Activated effector memory CD4-positive, alpha-beta T cell treated with anti-CD3 and anti-CD28 coated beads, Interleukin-2, amount 50 U/mL, for 16 hours (primary cell): ENCODE data around the gene MYH11.

Source experiments
- DNase-seq: peaks from one replicate; pipeline ENCODE4 v3.0.0-alpha.2; 2020

Gene MYH11

GRCh38 chr16:15856901-15857698 is at the start of gene MYH11:
Gene MYH11, minus strand, starts transcription at chr16:15857028. Its CDS starts 18,776 bp downstream, at chr16:15838252.
- DNase-seq = no peak

- peak; percentile 25 for DNase-seq
Measured at GRCh38 chr16:15906439-15906838, 49.6 kb upstream of the MYH11 start.

- DNase-seq = peak; percentile 19
Measured at GRCh38 chr16:15903960-15904359, 47.1 kb upstream of the MYH11 start.

GRCh38 chr16:15900901-15901500 is 44.2 kb upstream of the MYH11 start:
- no peak for DNase-seq

- DNase-seq = no peak
Measured at GRCh38 chr16:15900357-15900756, 43.5 kb upstream of the MYH11 start.

GRCh38 chr16:15899538-15900100 is 42.8 kb upstream of the MYH11 start:
- peak; percentile 74 for DNase-seq

GRCh38 chr16:15898654-15899053 is 41.8 kb upstream of the MYH11 start:
- no peak for DNase-seq

GRCh38 chr16:15897834-15898254 is 41.0 kb upstream of the MYH11 start:
- DNase-seq = peak; percentile 72

- DNase-seq = no peak
Measured at GRCh38 chr16:15897121-15897780, 40.4 kb upstream of the MYH11 start.

GRCh38 chr16:15894571-15895374 is 37.9 kb upstream of the MYH11 start:
- no peak for DNase-seq

GRCh38 chr16:15891508-15891907 is 34.7 kb upstream of the MYH11 start:
- no peak for DNase-seq

GRCh38 chr16:15888072-15888976 is 31.5 kb upstream of the MYH11 start, which contains the start of gene CEP20:
Gene CEP20, minus strand, starts transcription at chr16:15888603. Its CDS starts 18 bp downstream, at chr16:15888585.
- peak; percentile 100 for DNase-seq

GRCh38 chr16:15887283-15887682 is 30.5 kb upstream of the MYH11 start:
- DNase-seq = no peak

GRCh38 chr16:15886078-15886477 is 29.2 kb upstream of the MYH11 start:
- DNase-seq = no peak

GRCh38 chr16:15885560-15886001 is 28.8 kb upstream of the MYH11 start:
- no peak for DNase-seq

- DNase-seq = no peak
Measured at GRCh38 chr16:15882563-15882962, 25.7 kb upstream of the MYH11 start.

GRCh38 chr16:15881794-15882379 is 25.1 kb upstream of the MYH11 start:
- no peak for DNase-seq

GRCh38 chr16:15880434-15881308 is 23.8 kb upstream of the MYH11 start:
- DNase-seq = no peak

- DNase-seq = no peak
Measured at GRCh38 chr16:15879255-15879811, 22.5 kb upstream of the MYH11 start.

GRCh38 chr16:15876503-15876902 is 19.7 kb upstream of the MYH11 start:
- no peak for DNase-seq
